RPMI8226 (cell line): ENCODE measurements around the gene GNAQ.
"Not testable (repeated sequence)": the region's sequence is repeated elsewhere in the genome, so short reads cannot be mapped to it uniquely, and the experiment has no call there.

Source experiments
- DNase-seq: peaks from one replicate; pipeline ENCODE4 v3.0.0-alpha.2; 2015

The GNAQ gene

DNA sequence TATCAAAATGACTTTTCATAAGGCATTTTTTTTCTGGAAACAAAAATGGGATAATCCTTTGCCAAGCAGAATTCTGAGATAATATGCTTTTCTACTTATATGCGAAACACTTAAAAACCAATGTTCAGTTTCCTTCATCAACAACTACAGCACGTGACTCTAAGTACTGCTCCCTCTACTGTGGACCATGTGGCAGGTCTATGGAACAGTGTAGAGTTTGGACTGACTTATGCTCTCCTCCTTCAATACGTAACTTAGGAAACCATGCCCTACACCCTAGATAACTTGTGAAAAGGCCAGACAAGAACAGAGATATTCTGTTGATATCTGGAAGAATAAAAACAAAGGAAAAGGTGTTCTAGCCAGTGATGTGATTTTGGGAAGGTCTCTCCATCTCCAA is 272.2 kb downstream of the GNAQ start:
- DNase-seq, result no peak

DNA sequence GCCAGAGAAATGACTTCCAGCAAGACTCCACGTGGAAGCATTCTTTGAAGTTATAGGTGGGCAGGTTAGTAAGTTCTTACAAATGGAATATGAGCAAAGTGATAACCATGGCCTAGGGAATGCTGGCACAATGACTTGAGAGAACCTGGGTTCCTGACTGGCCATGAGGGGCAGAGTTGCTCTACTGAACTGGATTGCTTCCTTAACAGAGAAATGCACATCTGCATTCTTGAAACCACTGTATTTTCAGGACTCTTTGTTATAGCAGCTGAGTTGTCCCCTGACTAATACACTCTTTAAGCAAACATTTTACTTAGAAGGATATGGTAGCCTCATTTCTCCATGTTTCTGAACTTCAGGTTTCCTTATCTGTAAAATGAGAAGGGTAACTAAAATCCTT is 275.2 kb downstream of the GNAQ start:
- no peak for DNase-seq

DNA sequence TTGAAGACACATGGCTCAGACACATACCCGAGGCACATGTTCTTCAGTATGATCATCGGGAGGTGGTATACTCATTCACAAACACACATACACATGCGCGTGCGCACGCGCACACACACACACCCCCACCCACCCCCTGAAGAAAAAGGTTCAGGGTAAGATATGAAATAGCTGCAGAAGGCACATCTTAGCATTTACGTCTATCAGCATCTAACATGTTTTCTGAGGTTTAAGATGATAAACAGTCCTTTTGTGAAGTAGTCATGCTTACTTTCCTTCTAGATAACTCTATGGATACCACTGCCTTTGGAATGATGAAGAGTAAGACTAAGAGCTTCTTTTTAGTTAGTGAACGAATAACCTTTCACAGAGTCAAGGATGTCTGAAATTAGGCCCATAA is 278.4 kb downstream of the GNAQ start:
- DNase-seq, result no peak

DNA sequence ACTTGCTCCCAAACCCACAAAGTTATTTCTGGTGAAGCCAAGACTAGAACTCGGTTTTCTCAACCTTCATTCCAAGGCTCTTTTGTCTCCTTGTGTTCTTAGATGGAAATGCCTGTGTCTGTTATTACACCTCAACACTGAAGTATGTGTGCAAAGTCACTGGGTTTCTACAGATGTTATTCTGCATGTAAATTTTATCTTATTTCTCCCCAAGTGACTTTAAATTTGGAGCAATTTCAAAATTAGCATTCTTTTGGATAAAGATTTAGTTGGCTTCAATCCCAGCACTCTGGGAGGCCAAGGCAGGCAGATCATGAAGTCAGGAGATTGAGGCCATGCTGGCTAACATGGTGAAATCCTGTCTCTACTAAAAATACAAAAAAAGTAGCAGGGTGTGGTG is 279.1 kb downstream of the GNAQ start:
- no peak for DNase-seq

DNA sequence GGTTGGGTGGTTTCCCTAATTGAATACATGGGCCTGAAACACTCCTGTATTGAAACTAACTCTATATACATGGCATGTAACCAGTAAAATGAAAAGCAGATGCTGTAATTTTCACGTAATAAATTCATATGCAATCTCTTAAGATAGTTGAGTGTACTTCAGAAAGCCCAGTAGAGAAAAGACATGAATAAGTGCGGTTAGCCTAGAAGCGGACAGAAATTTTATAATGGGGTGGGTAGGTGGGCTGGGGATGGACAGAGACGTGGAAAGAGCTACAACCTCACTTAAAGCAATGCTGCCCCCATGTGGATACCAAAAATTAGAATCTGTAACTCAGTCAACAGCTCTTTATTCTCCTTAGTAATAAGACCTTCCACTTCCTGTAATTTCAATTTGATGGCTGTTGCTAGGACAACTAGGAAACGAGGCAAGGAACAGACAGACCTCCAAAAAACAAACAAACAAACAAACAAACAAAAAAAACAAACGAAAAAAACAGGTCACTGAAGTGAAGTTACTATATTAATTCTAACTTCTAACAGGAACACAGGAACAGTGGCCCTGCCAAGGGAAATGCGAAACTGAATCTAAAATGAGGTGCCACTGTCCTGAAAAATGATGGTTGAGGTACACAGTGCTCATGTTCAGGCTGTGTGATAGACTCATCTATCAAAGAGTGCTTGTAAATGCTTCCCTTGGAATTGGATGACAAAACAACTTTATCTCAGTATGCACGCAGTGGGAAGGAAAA is 280.1 kb downstream of the GNAQ start:
- DNase-seq, result peak; percentile 5

DNA sequence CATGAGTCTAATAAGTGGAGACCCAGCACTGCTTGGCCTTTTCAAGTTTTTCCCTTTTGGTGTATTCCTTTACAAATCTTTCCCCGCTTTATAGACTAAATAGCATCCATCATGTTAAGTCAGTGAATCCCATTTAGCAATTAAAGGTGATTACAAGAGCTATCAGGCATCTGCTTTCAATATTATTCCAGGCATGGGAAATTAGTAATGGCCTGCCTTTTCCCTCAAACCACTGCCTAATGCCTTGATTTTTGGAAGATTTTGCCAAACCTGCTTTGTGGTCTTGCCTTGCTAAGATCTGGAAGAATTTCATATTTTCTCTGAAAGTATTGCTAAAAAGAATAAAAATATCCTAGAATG is 280.6 kb downstream of the GNAQ start:
- no peak for DNase-seq

DNA sequence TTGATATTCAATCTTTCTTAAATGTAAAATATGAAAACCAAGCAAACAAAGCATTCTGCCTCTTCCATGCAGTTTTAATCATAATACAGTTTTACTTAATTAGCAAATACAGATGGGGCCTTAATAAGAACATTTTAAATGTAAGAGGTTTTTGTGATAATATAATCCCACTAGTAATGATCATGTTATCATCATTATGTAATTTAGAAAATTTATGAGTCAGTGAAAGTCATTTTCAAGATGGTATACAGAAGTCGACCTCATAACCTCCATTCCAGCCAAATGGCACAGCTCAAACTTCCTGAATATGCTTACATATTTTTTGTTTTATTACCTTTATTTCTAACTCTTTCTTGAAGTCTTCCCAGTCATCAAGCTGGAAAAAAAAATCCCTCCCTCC is 281.3 kb downstream of the GNAQ start:
- no peak for DNase-seq

DNA sequence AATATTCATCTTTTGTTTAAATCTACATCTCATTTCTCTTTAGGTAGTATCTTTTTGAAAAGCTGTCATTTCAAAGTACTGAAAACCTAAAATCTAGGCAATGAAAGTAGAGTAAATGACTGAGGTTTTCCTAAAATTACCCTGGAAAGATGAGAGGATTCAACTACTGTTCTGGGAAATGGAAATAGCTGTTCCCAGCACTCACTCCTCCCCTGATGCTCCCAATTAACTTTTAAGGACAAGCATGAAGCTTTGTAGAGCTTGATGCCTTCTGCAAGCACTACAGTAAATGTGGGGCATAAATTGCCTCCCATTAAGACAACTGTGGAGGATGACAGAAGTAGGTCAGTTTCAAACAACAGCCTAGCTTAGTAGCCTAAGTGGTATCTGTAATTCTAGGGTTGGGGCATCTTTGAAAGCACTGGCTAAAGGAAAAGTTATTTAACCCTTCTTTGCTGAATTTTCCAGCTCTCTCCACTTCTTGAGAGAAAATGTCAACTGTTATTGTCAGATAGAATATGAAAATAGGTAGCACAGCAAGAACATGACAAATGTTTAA is 283.3 kb downstream of the GNAQ start:
- DNase-seq, result no peak

DNA sequence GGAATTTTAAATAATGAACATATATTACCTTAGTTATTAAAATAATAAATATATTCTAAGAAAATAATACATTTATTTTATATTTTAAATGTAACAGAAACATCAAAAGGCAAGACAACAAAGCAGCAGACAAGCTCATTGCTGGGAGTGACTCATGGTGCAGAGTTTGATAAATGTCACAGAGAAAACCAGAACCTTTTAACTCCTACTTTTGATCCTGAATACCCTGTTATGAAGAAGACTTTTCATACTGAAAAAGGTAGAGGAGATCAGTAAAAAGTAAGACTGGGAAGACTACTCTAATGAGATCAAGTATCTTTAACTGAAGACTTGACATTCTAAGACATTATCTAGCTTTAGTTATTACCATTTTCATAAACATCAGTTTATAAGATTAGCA is 284.4 kb downstream of the GNAQ start:
- DNase-seq, result no peak

DNA sequence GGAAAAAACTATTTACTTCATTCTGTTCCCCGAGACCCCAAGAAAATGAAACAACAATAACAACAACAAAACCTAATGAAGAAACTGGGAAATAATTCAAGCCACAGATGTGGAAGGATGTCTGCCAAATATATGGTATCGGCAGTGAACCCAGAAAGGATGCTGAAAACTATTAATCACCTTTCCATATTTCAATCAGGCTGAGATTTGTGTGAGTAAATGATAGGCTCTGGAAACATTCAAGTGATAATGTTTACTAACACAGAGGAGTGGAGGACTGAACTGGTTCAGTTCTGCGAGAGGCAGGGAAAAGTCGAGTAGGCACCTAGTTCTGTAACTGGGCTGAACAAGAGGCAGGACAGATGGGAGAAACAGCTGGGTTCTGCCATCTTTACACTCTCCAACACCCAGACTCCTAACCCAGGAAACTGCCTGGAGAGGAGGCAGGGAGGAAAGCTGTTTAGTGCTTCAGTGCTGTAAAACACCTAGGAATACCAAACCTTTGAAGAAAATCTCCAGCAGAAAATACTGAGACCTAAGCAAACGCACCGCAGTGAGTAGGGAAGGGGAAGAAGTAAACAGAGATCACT is 286.7 kb downstream of the GNAQ start:
- no peak for DNase-seq

DNA sequence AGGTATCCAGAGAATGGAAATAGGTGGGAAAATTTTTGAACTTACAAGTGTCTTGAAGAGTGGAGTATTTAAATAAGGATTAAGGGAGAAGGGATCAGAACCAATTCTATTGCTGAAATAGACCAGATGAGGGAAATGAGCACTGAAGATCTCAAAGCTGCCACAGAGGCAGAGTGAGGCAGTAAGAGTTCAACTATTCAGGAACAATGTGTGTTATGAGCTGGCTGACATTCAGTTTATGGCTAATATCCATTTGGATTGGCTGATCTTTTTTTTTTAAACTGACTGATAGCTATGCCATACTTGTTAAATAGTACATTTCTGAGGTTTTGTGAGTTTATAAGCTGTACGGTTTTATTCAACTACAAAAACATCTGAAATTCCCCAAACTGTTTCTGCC is 288.2 kb downstream of the GNAQ start:
- DNase-seq, result no peak

DNA sequence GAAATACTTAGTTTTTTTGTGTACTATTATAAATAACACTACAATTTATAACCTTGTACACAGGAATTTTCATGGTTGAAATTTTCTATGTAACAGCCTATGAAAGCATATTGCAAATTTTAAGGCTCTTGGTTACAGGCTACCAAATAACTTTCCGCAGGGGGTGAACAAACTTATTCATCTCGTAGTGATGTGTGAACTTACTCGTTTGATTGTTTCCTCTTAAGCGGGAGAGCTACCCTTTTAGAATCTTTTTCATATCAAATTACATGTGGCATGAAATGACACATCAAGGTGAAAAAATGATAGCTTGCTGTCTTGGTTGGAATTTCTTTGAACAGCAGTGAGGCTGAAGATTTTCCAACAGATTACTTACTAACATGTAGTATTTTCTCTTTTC is 292.7 kb downstream of the GNAQ start:
- DNase-seq, result no peak

DNA sequence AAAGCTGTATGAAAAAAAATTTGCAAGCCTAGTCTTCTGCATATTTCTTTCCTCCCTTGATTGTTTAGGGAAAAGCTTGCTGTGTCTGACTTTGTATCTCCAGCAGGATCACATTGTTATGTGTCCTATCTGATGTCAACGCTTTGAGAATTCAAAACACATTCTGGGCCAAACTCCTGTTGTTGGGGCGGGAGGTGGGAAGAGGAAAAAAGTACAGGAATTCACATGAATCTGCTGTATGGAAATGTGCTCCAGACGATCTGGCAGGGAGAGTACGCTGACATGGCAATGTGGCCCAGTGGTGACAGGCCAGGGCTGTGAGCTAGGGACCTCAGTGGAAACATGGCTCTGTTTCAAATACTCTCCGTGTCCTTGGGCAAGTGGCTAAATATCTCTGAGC is 296.1 kb downstream of the GNAQ start:
- no peak for DNase-seq

DNA sequence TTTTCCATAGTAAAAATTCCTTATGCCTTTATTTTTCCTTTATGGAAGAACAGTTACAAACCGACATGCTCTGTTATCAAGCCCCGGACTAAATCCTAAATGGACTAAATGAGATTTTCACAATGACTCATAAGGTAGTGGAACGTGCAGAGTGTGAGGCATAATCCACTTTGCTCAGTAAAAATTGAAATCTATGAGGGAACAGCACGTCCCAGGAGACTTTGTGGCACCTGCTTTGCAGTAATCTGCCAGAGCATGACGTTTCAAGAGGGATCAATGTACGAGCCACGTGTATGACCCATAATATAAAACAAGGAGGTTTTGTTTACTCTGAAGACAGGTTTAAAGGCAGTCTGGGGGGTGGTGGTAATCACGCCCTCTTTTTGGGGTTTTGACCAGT is 299.7 kb downstream of the GNAQ start:
- no peak for DNase-seq

DNA sequence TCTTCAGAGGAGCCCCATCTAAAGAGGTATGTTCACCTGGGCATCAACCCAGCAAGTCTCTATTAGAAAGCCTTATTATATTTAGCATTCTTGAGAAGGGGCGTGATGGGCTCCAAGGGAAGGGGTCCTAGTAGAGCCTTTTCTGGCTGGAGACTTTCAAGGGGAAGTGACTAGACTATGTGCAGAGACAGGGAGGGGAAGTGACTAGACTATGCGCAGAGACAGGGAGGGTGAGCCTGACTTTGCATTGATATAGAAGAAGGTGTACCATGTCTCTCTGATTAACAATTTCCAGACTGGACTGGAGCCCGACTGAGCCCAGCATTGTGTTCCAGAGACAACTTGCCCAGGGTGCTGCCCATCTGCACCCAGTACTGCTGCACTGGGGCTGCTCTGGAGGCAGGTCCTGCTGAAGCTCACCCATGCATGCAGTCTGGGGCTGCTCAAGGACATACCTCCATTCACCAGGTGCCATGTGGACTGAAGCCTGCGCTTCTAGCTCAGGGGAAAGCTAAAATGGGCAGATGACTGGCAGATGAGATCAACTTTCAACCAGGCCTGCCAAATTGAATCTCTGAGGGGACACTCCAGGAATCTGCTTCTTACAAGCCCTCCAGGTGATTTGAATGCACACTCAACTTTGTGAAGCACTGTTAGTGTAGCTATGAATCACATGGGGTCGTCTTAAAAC is 300.5 kb downstream of the GNAQ start:
- no peak for DNase-seq

DNA sequence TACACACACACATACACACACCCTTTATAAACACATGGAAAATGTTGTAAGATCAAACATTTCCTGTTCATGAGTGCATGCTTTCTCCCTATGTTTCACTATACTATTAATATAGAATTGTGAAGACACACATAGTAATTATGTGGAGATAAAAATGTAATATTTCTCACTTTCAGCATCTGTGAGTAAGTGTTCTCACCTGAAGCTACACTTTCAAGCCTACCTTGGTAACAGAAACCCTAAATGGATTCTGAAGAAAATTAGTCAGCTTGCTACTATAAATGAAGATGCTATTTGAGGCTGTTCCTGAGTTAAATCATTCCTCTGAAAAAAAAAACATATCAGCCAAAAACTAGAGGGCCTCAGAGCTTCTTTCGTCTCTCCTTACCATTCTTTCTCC is 302.4 kb downstream of the GNAQ start:
- DNase-seq, result no peak

DNA sequence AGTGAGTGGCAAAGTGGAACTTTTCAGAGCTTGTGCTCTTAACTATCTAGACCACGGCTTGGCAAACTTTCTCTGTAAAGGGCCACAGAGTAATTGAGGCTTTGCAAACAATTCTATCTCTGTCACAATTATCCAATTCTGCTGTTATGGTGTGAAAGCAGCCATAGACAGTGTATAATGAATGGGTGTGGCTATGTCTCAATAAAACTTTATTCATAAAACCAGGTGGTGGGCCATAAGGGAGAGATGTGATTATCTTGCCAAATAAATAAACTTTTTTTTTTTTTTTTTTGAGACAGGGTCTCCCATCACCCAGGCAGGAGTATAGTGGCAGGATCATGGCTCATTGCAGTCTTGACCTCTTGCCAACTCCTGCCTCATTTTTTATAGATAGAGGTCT is 304.8 kb downstream of the GNAQ start:
- DNase-seq, result no peak

DNA sequence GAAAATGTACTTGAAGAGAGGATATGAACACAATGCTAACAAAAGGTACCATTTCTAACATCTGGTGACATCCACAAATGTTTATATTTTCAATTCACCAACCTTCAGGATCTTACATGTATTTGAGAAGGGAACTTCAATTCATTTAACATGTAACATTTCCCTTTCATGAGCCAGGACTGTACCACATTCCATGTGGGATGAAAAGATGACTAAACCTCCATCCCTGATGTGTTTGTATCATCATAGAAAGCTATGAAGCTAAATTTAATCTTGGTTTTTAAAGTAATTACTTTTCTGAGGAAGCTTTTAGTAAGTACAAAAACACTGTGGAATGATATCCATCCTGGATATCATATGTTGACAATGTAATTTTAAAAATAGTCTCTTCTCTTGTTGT is 305.3 kb downstream of the GNAQ start:
- DNase-seq, result no peak

DNA sequence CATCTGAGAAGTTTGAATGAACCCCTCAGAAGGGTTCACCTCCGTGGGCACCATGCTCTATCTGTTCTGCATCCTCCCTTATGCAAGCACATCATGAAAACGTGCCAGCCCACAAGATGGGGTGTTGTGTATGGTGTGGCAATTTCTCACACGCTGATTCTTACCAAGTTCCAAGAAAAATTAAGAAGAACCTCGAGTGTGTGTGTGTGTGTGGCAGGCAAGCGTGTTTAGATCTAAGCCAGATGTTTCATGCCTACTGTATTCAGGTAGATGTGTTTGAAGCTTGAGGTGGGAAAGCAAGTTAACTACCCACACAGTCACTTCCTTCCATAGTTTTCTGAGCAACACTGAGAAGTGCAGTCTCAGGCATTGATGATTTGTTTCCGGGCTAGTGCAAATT is 305.8 kb downstream of the GNAQ start:
- DNase-seq, result no peak

DNA sequence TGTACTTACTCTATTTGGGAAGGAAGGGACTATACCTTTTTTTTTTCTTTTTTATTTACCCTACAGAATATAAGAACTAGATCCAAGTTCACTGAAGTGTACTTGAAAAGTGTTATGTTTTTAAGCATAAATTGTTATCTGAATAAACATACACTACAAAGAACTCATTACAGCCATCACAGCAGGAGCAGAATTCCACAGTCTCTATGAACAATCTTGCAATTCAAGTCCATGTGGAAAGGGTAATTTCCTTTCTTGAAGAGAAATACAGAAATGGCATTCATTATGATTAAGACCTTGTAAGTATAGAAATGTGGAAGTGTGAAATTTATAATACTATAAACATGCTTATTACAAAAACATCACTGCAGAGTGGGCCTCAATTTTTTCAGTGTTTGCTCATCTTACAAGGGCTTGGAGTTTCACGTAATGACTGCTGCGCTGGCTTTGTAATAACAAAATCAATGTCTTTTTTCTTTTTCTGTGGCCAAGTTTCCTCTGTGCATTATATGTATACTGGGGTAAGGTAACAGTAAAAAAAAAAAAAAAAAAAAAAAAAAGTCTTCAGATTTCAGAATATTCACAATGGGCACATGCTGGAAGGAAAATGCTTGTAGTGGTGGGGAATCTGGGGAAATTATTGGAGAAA is 306.4 kb downstream of the GNAQ start:
- DNase-seq, result no peak

DNA sequence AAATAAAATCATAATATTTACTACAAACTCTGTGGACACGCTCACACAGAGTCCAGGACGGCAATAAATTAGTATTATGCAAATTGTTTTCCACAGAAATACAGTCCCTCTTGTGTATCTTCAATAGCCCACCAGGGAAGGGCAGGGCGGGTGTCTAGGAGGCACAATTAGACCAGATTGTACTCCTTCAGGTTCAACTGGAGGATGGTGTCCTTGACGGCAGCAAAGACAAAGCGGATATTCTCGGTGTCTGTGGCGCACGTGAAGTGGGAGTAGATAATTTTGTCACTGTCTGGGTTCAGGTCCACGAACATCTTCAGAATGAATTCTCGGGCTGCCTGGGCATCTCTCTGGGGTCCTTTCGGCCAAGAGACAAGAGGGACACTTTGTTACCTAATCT is 310.5 kb downstream of the GNAQ start:
- not testable (repeated sequence) for DNase-seq

DNA sequence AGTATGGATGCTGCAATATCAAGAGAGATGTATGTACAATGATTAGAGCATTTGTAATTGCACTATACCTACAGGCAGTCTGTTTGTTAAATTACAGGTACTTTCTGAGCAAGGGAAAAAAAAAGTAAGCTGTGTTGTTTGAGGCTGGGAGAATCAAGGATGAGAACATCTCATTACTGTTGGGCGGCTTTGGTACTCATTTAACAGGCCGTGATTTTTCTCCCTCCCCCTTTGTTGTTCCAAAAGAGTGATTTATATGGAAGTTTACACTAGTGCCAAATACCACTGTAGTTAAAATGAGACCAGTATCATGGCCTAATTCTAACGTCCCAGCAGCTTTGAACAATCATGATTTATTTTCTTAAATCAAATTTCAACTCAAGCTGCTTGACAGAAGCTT is 312.3 kb downstream of the GNAQ start:
- no peak for DNase-seq

DNA sequence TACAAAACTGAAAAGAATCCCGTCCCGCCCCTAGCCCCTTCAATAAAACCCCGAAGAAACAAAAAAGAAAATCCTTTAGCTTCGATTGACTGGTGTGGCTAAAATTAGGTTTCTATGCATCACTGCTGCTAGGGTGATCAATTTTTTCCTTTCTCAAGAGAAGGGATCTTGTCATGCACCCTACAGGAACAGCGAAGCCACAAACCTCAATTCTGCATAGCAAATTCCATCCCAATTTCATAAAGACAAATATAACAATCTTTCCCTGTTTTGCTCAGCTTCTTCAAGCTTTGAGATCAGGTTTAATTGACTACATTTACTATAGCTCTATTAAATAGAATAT is 313.3 kb downstream of the GNAQ start:
- not testable (repeated sequence) for DNase-seq
